Measurements from ENCODE around the gene HOOK2.

- TF ChIP-seq CTCF (IDR thresholded peaks at IDR 0.05) = no peak
- TF ChIP-seq POLR2A (IDR thresholded peaks at IDR 0.05) = peak in 1 of 2 donors; percentile 2
Observed at GRCh38 chr19:12786141-12786870, 11.0 kb upstream of the HOOK2 start.

All from Peyer's patch (tissue), 4 donors.